GM18867 (cell line): ENCODE data around the gene YJEFN3.

Source experiments
- ATAC-seq: cut with Tn5 transposase; IDR thresholded peaks from one replicate; pipeline ENCODE4 v1.9.1; 2021; ENCODE audit warnings: mild to moderate bottlenecking, moderate library complexity; ENCODE audit not compliant: unreplicated experiment

The YJEFN3 gene

DNA sequence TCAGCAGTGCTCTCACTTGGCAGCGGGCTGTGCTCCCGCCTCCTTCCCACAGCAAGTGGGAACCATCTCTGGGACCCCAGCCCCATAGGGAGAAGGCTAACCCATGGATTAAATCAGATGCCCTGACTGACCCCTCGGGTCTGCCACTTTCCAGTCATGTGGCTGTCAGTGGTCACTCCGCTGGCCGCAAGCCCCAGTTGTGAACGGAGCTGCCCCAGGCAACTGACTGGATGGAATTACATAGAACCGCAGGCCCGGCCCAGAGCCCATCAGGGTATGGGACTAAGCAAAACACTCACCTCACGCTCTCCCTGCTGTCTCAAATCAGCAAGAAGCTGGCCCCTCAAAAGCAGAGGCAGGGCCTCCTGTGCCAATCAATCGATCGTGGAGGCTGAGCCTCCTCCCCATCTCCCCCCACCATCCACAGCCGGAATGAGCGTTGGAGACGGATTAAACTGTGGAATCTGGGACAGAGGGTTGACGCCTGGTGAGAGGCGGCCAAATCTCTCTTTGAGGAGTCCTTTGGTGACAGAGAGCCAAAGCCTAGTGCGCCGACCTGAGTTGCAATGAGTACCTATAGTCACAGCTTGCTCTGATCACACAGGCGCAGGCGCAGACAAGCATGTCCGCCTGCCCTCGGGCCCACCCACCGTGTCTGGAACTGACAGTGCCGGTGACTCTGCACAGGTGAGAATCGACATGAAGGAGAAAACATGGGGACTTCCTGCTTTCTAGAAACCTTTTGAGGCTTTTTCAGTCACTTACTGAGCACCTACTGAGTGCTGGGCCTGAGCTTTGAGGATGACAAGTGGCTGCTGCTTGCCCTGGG is 51.0 kb downstream of the YJEFN3 start:
- ATAC-seq = no peak

DNA sequence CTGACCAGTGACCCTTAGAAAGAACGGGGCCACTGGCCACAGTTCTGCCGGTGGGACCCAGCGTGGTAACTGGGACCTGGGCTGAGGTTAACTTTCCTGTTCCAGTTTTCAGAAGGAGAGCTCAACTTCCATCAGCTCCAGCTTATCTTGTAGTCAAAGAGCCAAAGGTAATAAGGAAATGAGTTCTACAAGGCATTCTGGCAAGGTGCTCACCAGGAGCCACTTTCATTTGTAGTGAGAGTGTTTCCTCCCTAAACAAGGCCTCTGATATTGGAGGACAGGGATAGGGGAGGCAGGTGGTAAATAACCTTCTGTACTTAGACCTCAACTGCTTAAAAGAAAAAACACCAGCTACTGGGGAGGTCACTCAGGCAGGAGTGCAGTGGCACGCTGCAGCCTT is 51.7 kb downstream of the YJEFN3 start:
- ATAC-seq = no peak

GRCh38 chr19:19581391-19581790 is 52.7 kb downstream of the YJEFN3 start:
- no peak for ATAC-seq

DNA sequence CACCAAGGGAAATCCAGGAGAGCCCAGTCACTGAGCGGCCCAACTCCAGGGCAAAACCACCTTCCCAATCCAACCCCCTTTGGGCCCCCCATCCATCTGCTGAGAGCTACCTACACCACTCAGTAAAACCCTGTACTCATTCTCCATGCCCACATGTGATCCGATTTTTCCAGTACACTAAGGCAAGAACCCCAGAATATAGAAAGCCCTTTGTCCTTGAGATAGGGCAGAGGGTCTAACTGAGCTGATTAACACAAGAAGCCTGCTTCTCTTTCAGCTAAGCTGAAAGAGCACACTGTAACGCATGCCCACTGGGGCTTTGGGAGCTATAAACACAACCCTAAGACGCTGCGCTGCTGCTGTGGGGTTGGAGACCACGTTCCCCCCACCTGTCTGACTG is 53.8 kb downstream of the YJEFN3 start:
- no peak for ATAC-seq

DNA sequence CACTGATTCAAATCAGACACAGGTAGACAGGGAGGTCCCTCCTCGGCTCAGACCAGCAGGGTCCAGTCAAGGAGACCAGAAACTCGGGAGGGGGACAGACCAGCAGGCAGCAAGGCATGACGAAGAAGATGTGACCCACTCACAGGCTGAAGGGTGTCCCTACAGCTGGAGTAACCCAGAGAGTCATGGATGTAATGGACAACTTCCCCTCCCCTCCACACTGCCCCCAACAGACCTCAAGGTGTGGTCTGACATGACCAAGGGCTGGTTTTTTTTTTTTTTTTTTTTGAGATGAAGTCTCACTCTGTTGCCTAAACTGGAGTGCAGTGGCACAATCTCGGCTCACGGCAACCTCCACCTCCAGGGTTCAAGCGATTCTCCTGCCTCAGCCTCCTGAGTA is 55.6 kb downstream of the YJEFN3 start:
- no peak for ATAC-seq
